H1 (cell line): ENCODE data around the gene VSTM2L. TPM values are rescaled to one million over a fixed set of nuclear protein-coding genes. Genes with fewer than 3 reads are reported as not detected.

Source experiments
- CTCF ChIA-PET: fragments of 300-600 bp; sonication (Branson Sonifier 250); formaldehyde crosslinking; loops from one replicate; lab custom pipeline; 2021; ENCODE audit not compliant: partially characterized antibody; lab: Charles Lee
- POLR2A ChIA-PET: fragments of 300-600 bp; sonication (Branson Sonifier 250); formaldehyde crosslinking; loops from one replicate; lab custom pipeline; 2021; ENCODE audit warnings: inconsistent platforms; ENCODE audit not compliant: partially characterized antibody; lab: Charles Lee
- DNase-seq, 2 experiments: peaks; one replicate each; pipeline versions ENCODE4 v3.0.0 to v3.0.0-alpha.2; 2010 to 2022; ENCODE audit warnings: low spot score in 2 of 2, low read depth in 1 of 2, mixed read lengths in 1 of 2
- FAIRE-seq: peaks from 2 replicates; lab custom pipeline; 2011; peaks lifted over from hg19 to GRCh38; lab: Jason Lieb, UNC
- H2AFZ ChIP-seq: 2 replicates; pipeline ENCODE4 v1.8.1; 2012; ENCODE audit warnings: low read length, inconsistent platforms
- H2AK5ac ChIP-seq: 2 replicates; pipeline ENCODE4 v1.6.1; 2013; ENCODE audit warnings: low read depth, low read length
- H2BK120ac ChIP-seq: replicated peaks from 2 replicates; pipeline ENCODE3; 2013; ENCODE audit warnings: low read depth, low read length, inconsistent platforms
- H2BK12ac ChIP-seq: 2 replicates; pipeline ENCODE4 v1.6.1; 2013; ENCODE audit warnings: low read depth, low read length
- H2BK15ac ChIP-seq: 2 replicates; pipeline ENCODE4 v1.6.1; 2013; ENCODE audit warnings: low read length
- H2BK20ac ChIP-seq: 2 replicates; pipeline ENCODE4 v1.6.1; 2013; ENCODE audit warnings: low read length
- H2BK5ac ChIP-seq: 2 replicates; pipeline ENCODE4 v1.6.1; 2013; ENCODE audit warnings: low read depth, low read length
- H3K14ac ChIP-seq: 2 replicates; pipeline ENCODE4 v1.6.1; 2013; ENCODE audit warnings: inconsistent platforms; ENCODE audit not compliant: insufficient read length
- H3K18ac ChIP-seq: 2 replicates; pipeline ENCODE4 v1.6.1; 2013; ENCODE audit warnings: low read length; ENCODE audit errors: extremely low read depth
- H3K23ac ChIP-seq: 2 replicates; pipeline ENCODE4 v1.6.1; 2013; ENCODE audit warnings: inconsistent platforms; ENCODE audit not compliant: insufficient read length
- H3K23me2 ChIP-seq: 2 replicates; pipeline ENCODE4 v1.6.1; 2013; ENCODE audit warnings: low read depth, low read length
- H3K27ac ChIP-seq: 2 replicates; pipeline ENCODE4 v1.6.1; 2011; ENCODE audit warnings: low read depth, low read length, inconsistent platforms
- H3K27me3 ChIP-seq, 4 experiments: replicated peaks in 1 of 4; 1 replicate in 1 of 4; 2 replicates in 3 of 4; pipeline versions ENCODE4 v1.6.1 to v1.8.1; 2011 to 2013; ENCODE audit warnings: low read length in 3 of 4, mild to moderate bottlenecking in 3 of 4, inconsistent platforms in 2 of 4, mixed read lengths in 2 of 4, moderate library complexity in 1 of 4; ENCODE audit not compliant: control insufficient read depth in 3 of 4, insufficient read depth in 3 of 4; ENCODE audit errors: extremely low read depth in 1 of 4
- H3K36me3 ChIP-seq, 4 experiments: 2 replicates each; pipeline versions ENCODE4 v1.6.1 to v1.8.1; 2011 to 2013; ENCODE audit warnings: mild to moderate bottlenecking in 4 of 4, low read length in 3 of 4, moderate library complexity in 2 of 4, control low read depth in 1 of 4, inconsistent platforms in 1 of 4; ENCODE audit not compliant: insufficient read depth in 4 of 4, control insufficient read depth in 2 of 4
- H3K4ac ChIP-seq: replicated peaks from 2 replicates; pipeline ENCODE3; 2013; ENCODE audit warnings: low read length, low read depth, mixed read lengths, inconsistent platforms; ENCODE audit not compliant: insufficient read length
- H3K4me1 ChIP-seq, 4 experiments: replicated peaks in 1 of 4; 1 replicate in 1 of 4; 2 replicates in 3 of 4; pipeline versions ENCODE4 v1.6.1 to v1.8.1; 2011 to 2013; ENCODE audit warnings: low read length in 3 of 4, inconsistent platforms in 2 of 4, mixed read lengths in 1 of 4; ENCODE audit not compliant: insufficient read depth in 4 of 4, control insufficient read depth in 3 of 4
- H3K4me2 ChIP-seq, 2 experiments: 2 replicates each; pipeline versions ENCODE4 v1.6.1 to v1.8.1; 2011 to 2013; ENCODE audit warnings: low read depth in 2 of 2, low read length in 2 of 2, control low read depth in 1 of 2, inconsistent platforms in 1 of 2, mild to moderate bottlenecking in 1 of 2; ENCODE audit not compliant: insufficient read depth in 1 of 2
- H3K4me3 ChIP-seq, 4 experiments: fragments of 200-600, 300-600 bp in 1 of 4; sonication (generic), shearing (Covaris generic), sonication (Bioruptor Twin) in 1 of 4; 2 replicates each; pipeline versions ENCODE4 v1.5.1 to v1.8.1; 2011 to 2016; ENCODE audit warnings: low read length in 4 of 4, low read depth in 3 of 4, control low read depth in 2 of 4, inconsistent platforms in 2 of 4, mild to moderate bottlenecking in 2 of 4, mixed read lengths in 1 of 4, moderate library complexity in 1 of 4; ENCODE audit not compliant: insufficient read depth in 2 of 4; ENCODE audit errors: extremely low read depth in 1 of 4
- H3K56ac ChIP-seq: replicated peaks from 2 replicates; pipeline ENCODE3; 2013; ENCODE audit warnings: low read depth, mild to moderate bottlenecking, mixed read lengths, low read length, inconsistent platforms; ENCODE audit not compliant: insufficient read length
- H3K79me1 ChIP-seq: 2 replicates; pipeline ENCODE4 v1.6.1; 2013; ENCODE audit warnings: low read depth, low read length, control low read depth
- H3K79me2 ChIP-seq, 2 experiments: 2 replicates each; pipeline versions ENCODE4 v1.6.1 to v1.8.1; 2012 to 2013; ENCODE audit warnings: low read length in 2 of 2, mild to moderate bottlenecking in 2 of 2, inconsistent platforms in 1 of 2; ENCODE audit not compliant: insufficient read depth in 2 of 2, control insufficient read depth in 1 of 2
- H3K9ac ChIP-seq, 4 experiments: replicated peaks in 1 of 4; 1 replicate in 1 of 4; 2 replicates in 3 of 4; pipeline versions ENCODE4 v1.6.1 to v1.8.1; 2011 to 2013; ENCODE audit warnings: low read depth in 3 of 4, low read length in 3 of 4, control low read depth in 2 of 4, mild to moderate bottlenecking in 2 of 4, moderate library complexity in 2 of 4, inconsistent platforms in 1 of 4; ENCODE audit errors: extremely low read depth in 1 of 4
- H3K9me3 ChIP-seq, 2 experiments: 2 replicates each; pipeline versions ENCODE4 v1.6.1 to v1.8.1; 2012 to 2013; ENCODE audit warnings: mild to moderate bottlenecking in 2 of 2, moderate library complexity in 2 of 2, control low read depth in 1 of 2, inconsistent platforms in 1 of 2, low read depth in 1 of 2, low read length in 1 of 2, mixed read lengths in 1 of 2; ENCODE audit not compliant: insufficient read depth in 2 of 2
- H4K20me1 ChIP-seq, 2 experiments: replicated peaks in 1 of 2; 2 replicates each; pipeline versions ENCODE3 to v1.8.1; 2011 to 2013; ENCODE audit warnings: inconsistent platforms in 2 of 2, low read length in 2 of 2, mild to moderate bottlenecking in 1 of 2; ENCODE audit not compliant: insufficient read depth in 2 of 2, control insufficient read depth in 1 of 2
- H4K5ac ChIP-seq: 2 replicates; pipeline ENCODE4 v1.6.1; 2013; ENCODE audit warnings: low read length, low read depth, mixed read lengths, inconsistent platforms; ENCODE audit not compliant: insufficient read length
- H4K8ac ChIP-seq: 2 replicates; pipeline ENCODE4 v1.8.0; 2013; ENCODE audit warnings: mild to moderate bottlenecking, moderate library complexity, low read length, inconsistent platforms; ENCODE audit not compliant: insufficient read depth; ENCODE audit errors: extremely low read depth
- H4K91ac ChIP-seq: replicated peaks from 2 replicates; pipeline ENCODE3; 2013; ENCODE audit warnings: low read length, mixed read lengths, inconsistent platforms; ENCODE audit not compliant: insufficient read length
- CHD2 ChIP-seq: IDR thresholded peaks from 2 replicates; pipeline ENCODE4 v1.6.1; 2012; ENCODE audit warnings: low read length, improper control_type of control experiment
- POLR2A ChIP-seq, 2 experiments: IDR thresholded peaks; 1 replicate in 1 of 2; 2 replicates in 1 of 2; pipeline ENCODE4 v1.6.1; 2011; ENCODE audit warnings: low read depth in 2 of 2, low read length in 2 of 2, mild to moderate bottlenecking in 2 of 2; ENCODE audit errors: control extremely low read depth in 1 of 2
- WGBS, 2 experiments: shearing (Covaris generic) in 1 of 2; methylation state at CpG; one replicate each; pipeline versions ENCODE4 v1.1.6 to v1.1.7; 2013 to 2015; ENCODE audit warnings: low lambda C conversion rate in 2 of 2, mixed read lengths in 2 of 2, inconsistent platforms in 1 of 2, low coverage in 1 of 2, missing lambda C conversion rate in 1 of 2; ENCODE audit not compliant: insufficient replicate concordance in 2 of 2, insufficient coverage in 1 of 2, insufficient read length in 1 of 2; ENCODE audit errors: extremely low coverage in 1 of 2, missing lambda C conversion rate in 1 of 2; 5-methylcytosine and 5-hydroxymethylcytosine counted together
- polyA plus RNA-seq, 7 experiments: library from polyadenylated mRNA; depleted of rRNA in 3 of 7; stranded (reverse) in 5 of 7; unstranded in 2 of 7; fragments of >200 nt in 5 of 7; fragments of 200-250 nt in 2 of 7; gene quantifications; 1 replicate in 5 of 7; 2 replicates in 1 of 7; 4 replicates in 1 of 7; pipeline versions ENCODE4 v1.2.1 to v1.2.3, GENCODE V29; 2011 to 2013; ENCODE audit warnings: missing spikeins in 2 of 7, mixed read lengths in 2 of 7
- total RNA-seq: library from RNA; stranded (reverse); fragmentation: NEBNext Ultra II Directional; extraction: Animal tissue kit (Norgen Biotek cat#: 25700); gene quantifications from 2 replicates; pipeline ENCODE4 v1.2.1, GENCODE V29; 2021

Gene VSTM2L
- total and polyA plus RNA-seq, 2 of the 8 experiments (the other 6 are each of a cell fraction or from before 2014, with no cell fraction given) = 1.3 to 3.2 TPM

- H3K9ac ChIP-seq = no peak overlapping the region
- no peak overlapping the region for H2BK5ac ChIP-seq
- FAIRE-seq (no peak), DNase-seq (no peak)
- H2BK12ac ChIP-seq = no peak overlapping the region
- H3K79me1 ChIP-seq = no peaks in the 10 kb centered on the region
- H3K27me3 ChIP-seq = no peaks in the 10 kb centered on the region
- H3K4me3 ChIP-seq = no peak overlapping the region
- ChIA-PET POLR2A (interaction anchor here (0.9 to 1.0 kb wide), 2 partner anchors 18 to 79 kb away, joined by 3 read pairs; no protein-coding TSS in a partner anchor), CTCF (interaction anchor here (1.5 to 1.9 kb wide), 3 partner anchors 15 to 45 kb away, joined by 3 to 4 read pairs (median 3); no protein-coding TSS in a partner anchor)
- H2BK15ac ChIP-seq = no peak overlapping the region
- 93% methylated on average over 9 of the region's 9 CpGs; no CpG with 5 or more reads in 1 of the 2 experiments for WGBS, 2 experiments
- no peaks in the 10 kb centered on the region for H3K9me3 ChIP-seq
- no peak overlapping the region for H3K4me2 ChIP-seq
- H3K4ac ChIP-seq = no peak overlapping the region
- no peaks in the 10 kb centered on the region for H3K4me1 ChIP-seq
- H3K23ac ChIP-seq = no peak overlapping the region
- H2BK20ac ChIP-seq = no peak overlapping the region
- H3K18ac ChIP-seq = no peak overlapping the region
- no peak overlapping the region for H4K8ac ChIP-seq
- no peak overlapping the region for H2BK120ac ChIP-seq
- H4K91ac ChIP-seq = no peak overlapping the region
- no peaks in the 10 kb centered on the region for H4K20me1 ChIP-seq
- H3K14ac ChIP-seq = no peak overlapping the region
- no peak overlapping the region for H4K5ac ChIP-seq
- H3K79me2 ChIP-seq = no peaks in the 10 kb centered on the region
- H3K36me3 ChIP-seq = peaks cover 2 to 31% (median 10%) of the 10 kb centered on the region in 4 experiments; a peak in 5 of 8 replicates
- no peak overlapping the region for H3K56ac ChIP-seq
- no peak overlapping the region for H2AFZ ChIP-seq
- no peaks in the 10 kb centered on the region for H3K23me2 ChIP-seq
- H3K27ac ChIP-seq = no peak overlapping the region
- H2AK5ac ChIP-seq = no peak overlapping the region
- TF ChIP-seq CHD2 = no peak
- TF ChIP-seq POLR2A (IDR thresholded peaks at IDR 0.05; ENCODE audit: control extremely low read depth in 1 of 2, low read depth in 2 of 2, low read length in 2 of 2) = no peak
These were observed 84.1 kb downstream of the VSTM2L start for GRCh38 chr20:37986873-37987601.
